NCI-H82 treated with DMSO at 0.1 percent for 48 hours (cell line): ENCODE results near the gene GBP3.
"Not testable (repeated sequence)": the region's sequence is repeated elsewhere in the genome, so short reads cannot be mapped to it uniquely, and the experiment has no call there.

Source experiments
- DNase-seq: peaks from one replicate; lab custom pipeline; 2025; ENCODE audit not compliant: unreplicated experiment; lab: John Stamatoyannopoulos, UW

The GBP3 gene

DNA sequence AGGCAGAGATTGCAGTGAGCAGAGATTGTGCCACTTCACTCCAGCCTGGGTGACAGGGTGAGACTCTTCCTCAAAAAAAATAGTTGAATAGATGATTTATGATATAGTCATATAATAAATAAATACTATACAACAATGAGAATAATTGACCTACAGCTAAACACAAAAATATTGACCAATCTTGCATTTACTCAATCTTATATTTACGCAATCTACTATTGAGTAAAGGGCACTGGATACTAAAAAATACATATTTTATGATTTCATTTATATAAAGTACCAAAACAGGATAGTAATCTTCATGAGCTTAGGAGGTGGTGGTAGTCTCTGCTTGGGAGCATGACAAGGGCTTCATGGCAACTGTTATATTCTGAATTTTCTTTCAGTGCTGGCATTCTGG, 19.1 kb upstream of the GBP3 start:
- DNase-seq: no peak

DNA sequence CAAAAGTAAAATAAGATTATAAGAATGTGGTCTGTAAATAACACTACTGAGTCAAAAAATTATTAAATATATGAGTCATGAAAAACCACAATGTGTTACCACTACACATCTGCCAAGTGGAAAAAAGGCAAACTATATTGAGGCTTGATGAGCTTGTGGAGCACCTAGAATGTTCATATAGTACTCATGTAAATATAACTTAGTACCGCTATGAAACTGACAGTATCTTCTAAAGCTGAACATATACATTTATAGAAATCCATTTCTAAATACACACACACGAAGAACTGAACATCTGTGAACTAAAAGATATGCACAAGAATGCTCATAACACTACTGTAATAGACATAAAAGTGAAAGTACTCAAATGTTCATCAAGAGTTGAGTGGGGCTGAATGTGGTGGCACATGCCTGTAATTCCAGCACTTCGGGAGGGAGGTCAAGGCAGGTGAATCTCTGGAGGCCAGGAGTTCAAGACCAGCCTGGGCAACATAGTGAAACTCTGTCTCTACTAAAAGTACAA, 18.5 kb upstream of the GBP3 start:
- DNase-seq: no peak

DNA sequence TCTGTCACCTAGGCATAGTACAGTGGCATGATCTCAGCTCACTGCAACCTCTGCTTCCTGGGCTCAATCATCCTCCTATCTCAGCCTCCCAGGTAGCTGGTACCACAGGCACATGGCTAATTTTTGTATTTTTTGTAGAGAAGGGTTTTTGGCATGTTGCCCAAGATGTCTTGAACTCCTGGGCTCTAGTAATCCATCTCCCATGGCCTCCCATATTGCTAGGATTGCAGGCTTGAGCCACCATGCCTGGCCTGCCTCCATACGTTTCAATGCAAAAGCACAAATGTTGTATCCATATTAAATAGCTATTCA, 17.6 kb upstream of the GBP3 start:
- DNase-seq: no peak

DNA sequence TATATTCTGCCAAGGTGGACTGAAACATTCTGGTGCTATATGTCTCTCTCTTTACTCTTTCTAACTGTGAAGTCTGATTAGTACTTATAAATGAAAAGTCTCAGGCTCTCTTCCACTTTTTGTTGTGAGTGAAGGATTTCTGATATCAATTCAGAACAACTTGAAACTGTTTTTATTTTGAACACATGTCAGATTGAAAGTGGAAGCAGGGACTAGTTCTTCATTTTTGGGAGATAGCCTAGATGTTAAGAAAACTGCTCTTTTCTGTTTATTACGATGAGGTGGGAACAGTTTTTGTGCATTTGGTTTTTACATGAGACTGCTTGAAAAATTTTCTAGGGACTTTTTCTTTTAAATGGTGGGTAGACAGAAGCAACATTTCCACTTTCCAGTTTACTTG, 14.5 kb upstream of the GBP3 start:
- no peak for DNase-seq

DNA sequence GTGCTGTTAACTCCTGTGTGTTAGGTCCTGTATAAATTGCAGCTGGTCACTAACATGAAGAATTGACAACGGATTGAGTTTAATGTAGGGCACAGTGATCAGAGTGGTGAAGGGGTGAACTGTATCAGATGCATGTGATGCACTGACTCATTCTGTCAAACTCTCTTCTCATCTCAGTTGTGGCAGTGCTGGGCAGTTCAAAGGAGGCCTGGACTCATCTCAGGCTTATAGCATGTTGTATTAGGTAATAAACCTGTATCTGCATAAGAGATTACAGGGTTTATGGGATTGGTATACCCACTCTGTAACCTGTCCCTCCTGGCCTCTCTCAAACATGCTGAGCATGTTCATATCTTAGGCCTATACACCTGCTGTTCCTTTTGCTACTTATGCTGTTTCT, 12.4 kb upstream of the GBP3 start:
- DNase-seq: no peak

DNA sequence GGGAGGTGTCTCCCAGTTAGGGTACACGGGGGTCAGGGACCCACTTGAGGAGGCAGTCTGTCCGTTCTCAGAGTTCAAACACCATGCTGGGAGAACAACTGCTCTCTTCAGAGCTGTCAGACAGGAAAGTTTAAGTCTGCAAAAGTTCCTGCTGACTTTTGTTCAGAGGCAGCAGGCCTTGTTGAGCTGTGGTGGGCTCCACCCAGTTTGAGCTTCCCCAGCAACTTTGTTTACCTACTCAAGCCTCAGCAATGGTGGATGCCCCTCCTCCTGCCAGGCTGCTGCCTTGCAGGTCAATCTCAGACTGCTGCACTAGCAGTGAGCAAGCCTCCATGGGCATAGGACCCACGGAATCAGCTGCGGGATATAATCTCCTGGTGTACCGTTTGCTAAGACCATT, 11.3 kb upstream of the GBP3 start:
- DNase-seq: not testable (repeated sequence)

DNA sequence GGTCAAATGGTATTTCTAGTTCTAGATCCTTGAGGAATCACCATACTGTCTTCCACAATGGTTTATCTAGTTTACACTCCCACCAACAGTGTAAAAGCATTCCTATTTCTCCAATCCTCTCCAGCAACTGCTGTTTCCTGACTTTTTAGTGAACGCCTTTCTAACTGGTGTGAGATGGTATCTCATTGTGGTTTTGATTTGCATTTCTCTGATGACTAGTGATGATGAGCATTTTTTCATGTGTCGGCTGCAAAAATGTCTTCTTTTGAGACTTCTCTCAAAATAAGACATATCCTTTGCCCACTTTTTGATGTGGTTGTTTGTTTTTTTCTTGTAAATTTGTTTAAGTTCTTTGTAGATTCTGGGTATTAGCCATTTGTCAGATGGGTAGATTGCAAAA, 6.4 kb upstream of the GBP3 start:
- DNase-seq: not testable (repeated sequence)

DNA sequence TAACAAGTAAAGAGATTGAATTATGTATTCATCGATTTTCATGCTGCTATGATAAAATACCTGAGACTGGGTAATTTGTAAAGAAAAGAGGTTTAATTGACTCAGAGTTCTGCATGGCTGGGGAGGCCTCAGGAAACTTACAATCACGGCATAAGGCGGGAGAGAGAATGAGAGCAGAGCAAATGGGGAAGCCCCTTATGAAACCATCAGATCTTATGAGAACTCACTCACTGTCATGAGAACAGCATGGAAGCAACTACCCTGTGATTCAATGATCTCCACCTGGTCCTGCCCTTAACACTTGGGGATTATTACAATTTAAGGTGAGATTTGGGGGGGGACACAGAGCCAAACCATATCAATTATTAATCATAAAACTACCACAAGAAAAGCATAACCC, 3.3 kb upstream of the GBP3 start:
- DNase-seq: no peak

DNA sequence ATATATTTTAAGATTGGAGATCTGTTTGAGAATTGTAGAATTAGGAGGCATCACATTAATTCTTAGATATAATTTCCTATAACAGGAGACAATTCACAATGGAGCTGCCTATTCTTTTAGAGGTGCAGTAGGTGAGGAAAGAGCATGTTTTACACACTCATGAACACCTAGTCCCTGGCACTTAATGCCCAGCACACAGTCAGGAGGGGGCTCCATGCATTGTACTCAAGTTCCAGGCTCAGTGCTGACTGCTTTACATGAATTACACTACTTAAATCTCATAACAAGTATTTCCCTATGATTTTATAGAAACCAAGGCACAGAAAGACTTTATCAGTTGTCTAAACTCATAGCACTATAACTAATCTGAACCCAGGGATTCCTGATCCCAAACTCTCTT, 360 bp upstream of the GBP3 start:
- no peak for DNase-seq

DNA sequence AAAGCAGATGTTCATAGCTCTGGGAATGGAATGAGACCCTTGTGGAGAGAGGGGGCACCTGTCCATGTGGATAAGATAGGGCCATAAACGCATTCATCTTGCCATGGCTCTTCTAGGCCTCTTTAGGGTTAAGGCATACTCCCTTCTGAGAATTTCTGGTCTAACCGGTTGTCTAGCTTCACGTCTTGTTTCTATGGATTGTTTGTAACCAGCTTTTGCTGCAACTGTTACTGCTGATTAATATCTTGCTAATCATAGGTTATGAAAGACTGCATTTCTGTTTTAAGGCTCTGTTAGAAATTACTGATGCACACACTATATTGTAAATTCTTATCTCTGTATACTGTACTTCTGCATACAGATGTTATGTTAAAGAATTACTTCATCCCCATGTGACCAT, 4.3 kb downstream of the GBP3 start:
- DNase-seq: not testable (repeated sequence)

DNA sequence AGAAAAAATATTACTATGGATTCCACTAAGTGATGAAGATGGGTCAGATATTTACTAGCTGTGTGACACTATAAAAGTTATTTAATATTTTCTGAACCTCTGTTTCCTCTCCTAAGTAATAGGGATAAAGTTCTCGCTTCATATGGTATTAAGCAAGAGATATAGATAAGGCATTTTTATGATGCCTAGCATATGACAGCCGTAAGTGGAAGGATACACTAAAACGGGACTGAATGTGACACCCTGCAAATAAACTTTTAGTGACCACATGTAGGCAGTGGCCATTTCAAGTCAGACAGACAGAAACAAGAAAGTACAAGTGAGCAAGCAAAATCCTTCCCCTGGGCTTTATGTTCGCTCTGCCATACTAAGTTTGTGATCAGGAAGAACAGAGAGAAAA, 14.2 kb downstream of the GBP3 start:
- no peak for DNase-seq

DNA sequence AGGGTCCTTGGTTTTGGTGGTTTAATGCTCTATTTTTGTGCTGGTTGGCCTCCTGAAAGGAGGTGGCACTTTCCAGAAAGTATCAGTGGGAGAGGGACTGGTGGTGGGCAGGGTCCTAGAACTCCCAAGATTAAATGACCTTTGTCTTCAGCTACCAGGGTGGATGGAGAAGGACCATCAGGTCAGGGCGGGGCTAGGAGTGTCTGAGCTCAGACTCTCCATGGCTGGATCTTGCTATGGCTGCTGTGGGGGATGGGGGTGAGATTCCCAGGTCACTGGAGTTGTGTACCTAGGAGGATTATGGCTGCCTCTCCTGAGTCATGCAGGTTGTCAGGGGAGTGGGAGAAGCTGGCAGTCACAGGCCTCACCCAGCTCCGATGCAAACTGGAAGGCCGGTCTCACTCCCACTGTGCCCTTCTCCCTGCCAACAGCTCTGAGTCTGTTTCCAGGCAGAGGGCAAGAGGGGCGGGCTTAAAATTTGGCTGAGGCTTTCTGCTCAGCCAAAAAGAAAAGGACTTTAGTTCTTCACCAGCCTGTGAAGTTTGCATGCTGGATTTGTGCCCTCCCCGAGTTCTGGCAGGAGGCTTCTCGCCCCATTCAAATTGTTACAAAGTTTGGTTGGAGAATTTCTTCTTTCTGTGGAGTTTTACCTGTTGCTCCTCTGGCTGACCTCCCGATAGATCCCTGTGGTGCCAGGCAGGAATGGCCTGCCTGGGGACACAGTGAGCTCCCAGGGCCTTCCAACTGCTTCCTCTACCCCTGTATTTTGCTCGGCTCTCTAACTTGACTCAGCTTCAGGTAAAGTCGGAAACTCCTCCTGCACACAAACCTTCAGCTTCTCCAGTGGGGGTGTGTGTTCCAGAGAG, 17.1 kb downstream of the GBP3 start:
- DNase-seq: no peak

DNA sequence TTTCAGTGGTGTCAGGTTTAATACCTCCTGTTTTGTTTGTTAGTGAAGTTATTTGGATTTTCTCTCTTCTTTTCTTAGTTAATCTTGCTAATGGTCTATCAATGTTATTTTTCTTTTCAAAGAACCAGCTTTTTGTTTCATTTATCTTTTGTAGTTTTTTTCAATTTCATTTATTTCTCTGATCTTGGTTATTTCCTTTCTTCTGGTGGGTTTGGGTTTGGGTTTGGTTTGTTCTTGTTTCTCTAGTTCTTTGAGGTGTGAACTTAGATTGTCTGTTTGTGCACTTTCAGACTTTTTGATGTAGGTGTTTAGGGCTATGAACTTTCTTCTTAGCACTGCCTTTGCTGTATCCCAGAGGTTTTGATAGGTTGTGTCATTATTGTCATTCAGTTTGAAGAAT, 20.5 kb downstream of the GBP3 start:
- not testable (repeated sequence) for DNase-seq

DNA sequence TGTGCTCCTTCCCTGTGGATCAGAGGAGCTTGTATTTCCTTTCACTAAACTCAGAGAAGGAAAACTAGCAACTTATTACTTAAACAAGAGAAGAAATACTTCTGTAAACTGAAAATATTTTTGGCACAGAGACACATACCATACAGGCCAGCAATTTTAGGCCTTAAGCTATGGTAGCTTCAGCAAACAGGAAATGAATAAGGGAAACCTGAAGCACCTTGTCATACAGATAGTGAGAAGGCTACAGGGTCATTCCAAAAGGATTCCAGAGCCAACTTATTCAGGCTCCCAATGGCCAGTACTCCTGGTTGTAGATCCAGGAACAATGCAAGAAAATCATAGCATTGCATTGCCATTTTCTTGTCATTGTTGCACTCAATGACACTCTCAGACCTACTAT, 21.2 kb downstream of the GBP3 start:
- no peak for DNase-seq

DNA sequence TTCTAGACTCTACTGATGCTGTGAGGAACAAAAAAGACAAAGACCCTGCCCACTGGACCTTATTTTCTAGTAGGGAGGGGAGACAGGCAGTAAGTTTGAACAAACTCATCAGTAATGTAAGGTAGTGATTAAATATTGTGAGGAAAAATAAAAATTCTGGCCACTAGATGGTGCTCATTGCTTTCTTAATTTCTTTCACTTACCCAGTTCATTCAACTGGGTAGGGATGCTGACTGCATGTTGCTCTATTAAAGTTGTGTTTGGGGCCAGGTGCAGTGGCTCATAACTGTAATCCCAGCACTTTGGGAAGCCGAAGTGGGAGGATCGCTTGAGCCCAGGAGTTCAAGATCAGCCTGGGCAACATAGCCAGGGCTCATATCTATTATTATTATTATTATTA, 23.9 kb downstream of the GBP3 start:
- DNase-seq: peak; percentile 84

DNA sequence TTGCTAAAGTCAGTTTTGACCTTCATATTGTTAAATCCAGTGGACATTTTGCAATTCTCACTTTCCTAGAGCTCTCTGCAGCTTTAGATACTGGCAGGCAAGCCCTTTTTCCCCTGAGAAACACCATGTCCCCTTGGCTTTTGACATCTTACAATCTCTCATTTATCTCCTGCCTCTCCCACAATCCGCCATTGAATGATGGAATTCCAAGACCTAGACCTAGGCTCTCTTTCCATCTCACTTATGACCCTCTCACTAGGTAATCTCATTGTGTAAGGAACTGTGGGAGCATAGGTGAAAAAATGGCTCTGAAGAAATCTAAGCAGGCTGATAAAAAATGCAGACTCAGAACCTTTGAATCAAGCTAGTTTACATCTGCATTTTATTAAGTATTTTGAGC, 32.2 kb downstream of the GBP3 start:
- no peak for DNase-seq

DNA sequence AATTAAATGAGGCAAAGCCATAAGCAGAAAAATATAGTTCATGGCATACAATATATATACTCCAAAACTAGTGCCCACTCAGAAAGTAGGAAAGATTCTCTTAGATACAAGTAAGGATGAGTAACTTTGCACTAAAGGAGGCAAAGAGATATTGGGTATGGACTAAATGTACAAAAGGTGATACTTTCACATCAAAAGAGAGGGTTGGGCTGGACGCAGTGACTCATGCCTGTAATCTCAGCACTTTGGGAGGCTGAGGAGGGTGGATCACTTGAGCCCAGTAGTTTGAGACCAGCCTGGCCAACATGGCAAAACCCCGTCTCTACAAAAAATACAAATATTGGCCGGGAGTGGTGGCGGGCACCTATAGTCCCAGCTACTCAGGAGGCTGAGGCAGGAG, 37.0 kb downstream of the GBP3 start:
- no peak for DNase-seq

DNA sequence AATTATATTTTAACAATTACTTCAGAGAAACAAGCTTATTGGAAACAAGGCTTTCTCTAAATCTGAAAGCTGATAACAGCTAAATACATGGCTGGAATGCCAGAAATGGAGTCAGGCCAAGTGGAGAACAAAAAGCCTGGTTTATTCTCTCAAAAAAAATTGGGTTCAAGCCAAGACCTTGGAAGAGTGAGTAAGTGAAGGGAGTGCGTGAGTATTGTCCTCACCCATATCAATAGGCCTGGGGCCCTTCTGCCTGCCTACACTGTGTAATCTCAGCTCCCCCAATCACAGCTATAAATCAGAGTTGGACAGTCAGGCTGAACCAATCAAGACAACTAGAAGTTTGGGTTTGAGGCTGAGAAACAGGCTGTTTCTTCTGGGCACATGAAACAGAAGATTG, 37.6 kb downstream of the GBP3 start:
- no peak for DNase-seq

DNA sequence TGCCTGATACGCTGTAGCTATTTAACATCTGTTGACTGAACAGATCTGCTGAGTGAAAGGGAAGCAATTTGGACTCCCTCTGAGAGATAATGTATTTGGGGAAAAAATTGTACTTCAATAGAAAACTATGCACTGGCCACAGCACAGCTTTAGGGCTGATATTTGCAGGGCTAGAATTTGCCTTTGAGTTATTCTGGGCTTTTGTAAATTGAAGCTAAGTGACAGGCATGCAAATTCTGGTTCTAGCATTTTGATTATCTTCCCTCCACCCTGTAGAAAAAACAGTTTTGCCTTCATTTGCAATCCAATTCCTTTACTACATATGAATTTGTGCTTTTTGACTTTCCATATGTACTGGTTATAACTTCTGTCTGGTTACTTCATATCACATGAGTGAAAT, 38.1 kb downstream of the GBP3 start:
- DNase-seq: no peak

DNA sequence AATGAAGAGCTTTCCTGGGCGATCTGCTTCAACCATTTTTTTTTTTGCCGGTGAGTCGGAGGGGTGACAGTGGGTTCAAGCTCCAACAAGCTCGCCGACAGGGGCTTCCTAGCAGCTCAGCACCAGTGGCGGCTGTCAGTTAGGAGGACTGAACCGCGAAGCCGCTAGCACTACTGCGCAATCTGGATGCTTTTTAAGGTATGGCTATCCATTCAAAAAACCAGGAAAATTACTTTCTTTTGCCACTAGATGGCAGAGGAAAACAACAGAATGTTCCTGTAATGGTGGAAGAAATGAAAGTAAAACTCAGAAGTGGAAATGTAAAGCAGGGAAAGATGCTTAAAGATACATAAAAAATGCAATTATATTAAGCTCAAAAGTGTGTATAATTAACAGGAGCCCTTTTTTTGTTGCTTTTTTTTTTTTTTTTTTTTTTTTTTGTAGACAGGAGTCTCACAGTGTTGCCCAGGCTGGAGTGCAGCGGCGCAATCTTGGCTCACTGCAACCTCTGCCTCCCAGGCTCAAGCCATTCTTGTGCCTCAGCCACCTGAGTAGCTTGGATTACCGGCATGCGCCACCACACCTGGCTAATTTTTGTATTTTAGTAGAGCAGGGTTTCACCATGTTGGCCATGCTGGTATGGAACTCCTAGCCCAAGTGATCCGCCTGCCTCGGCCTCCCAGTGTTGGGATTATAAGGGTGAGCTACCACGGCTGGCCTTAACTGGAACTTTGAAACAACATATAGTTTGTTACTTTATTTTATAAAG, 38.7 kb downstream of the GBP3 start:
- DNase-seq: no peak

DNA sequence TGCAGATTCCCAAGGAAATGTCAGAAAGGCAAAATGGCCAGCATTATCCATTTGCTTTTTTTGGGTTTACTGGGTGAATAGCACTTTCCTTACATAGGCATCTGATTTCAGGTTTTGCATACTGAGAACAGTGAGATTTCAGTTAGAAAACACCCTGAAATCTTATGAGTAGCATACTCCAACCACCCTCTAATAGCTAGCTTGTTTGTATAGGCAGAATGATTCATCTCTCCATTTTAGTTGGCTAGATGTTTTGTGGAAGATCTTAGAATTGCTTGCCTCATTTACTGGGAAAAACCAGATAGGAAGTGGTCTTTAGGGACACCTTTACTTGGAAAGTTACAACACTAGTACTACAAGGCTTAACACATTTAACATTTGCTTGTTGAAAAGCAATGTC, 40.6 kb downstream of the GBP3 start:
- no peak for DNase-seq

DNA sequence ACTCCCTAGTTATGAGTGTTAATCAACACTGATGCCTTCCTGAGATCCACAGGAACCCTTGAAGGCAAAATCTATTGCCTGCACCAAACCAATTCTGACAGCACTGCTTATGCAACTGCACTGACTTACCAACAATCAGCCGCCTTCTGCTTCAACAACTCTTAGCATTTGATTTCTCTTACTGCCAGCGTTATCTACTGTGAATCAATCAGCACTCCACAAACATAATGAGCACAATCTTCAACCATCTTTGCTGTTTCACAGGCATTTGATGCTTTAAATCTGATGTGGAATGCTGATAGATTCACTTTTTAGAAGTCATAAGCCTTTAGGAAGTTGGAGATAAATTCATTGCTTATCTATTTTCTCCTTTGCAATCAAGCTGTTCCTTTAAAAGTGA, 41.2 kb downstream of the GBP3 start:
- DNase-seq: not testable (repeated sequence)
